HepG2 (cell line): ENCODE data around the gene SULT2A1. TPM values are rescaled to one million over a fixed set of nuclear protein-coding genes. Genes with fewer than 3 reads are reported as not detected.
A peak's percentile ranks its signal among the peaks of the same experiment; 100 is the strongest.

Source experiments
- ATAC-seq: fragments of 200-7000 bp; cut with Tn5 transposase; 3 replicates; pipeline ENCODE4 v1.9.1; 2020; ENCODE audit warnings: mild to moderate bottlenecking, moderate library complexity
- BruUV-seq: library from RNA; stranded (reverse); fragments of 400-500 nt; replicated peaks from 2 replicates; lab custom pipeline; 2021; lab: Mats Ljungman, UMichigan
- CTCF ChIA-PET: fragments of 300-600 bp; formaldehyde crosslinking; extraction: SDS; loops from one replicate; lab custom pipeline; 2021; ENCODE audit warnings: low total read pairs, inconsistent platforms, low intra/inter-chr PET ratio; lab: Yijun Ruan, JAX
- POLR2A ChIA-PET: fragments of 350-600 bp; sonication (Branson Sonifier 250); formaldehyde crosslinking; loops from one replicate; lab custom pipeline; 2020; ENCODE audit warnings: antibody characterized with exemption, inconsistent platforms; lab: Yijun Ruan, JAX
- DNase-seq: peaks from one replicate; pipeline ENCODE4 v3.0.0-alpha.2; 2015; ENCODE audit warnings: low spot score
- FAIRE-seq: peaks from 3 replicates; lab custom pipeline; 2011; peaks lifted over from hg19 to GRCh38; lab: Jason Lieb, UNC
- H2AFZ ChIP-seq: one replicate; pipeline ENCODE4 v1.6.1; 2011; ENCODE audit warnings: low read length, inconsistent platforms
- H3K27ac ChIP-seq: fragments of 300-600 bp; 3 replicates; pipeline ENCODE4 v1.8.0; 2011; ENCODE audit warnings: mixed run types, mild to moderate bottlenecking, mixed read lengths, low read length, inconsistent platforms; ENCODE audit not compliant: insufficient read depth; ENCODE audit errors: extremely low read length
- H3K27me3 ChIP-seq, 2 experiments: fragments of 200-600 bp in 1 of 2; 2 replicates in 1 of 2; 3 replicates in 1 of 2; pipeline versions ENCODE4 v1.6.0 to v1.8.0; 2011; ENCODE audit warnings: low read length in 2 of 2, mild to moderate bottlenecking in 2 of 2, moderate library complexity in 2 of 2, inconsistent platforms in 1 of 2; ENCODE audit not compliant: insufficient read depth in 2 of 2, control insufficient read depth in 1 of 2
- H3K36me3 ChIP-seq, 2 experiments: fragments of 200-600 bp in 1 of 2; replicated peaks in 1 of 2; 2 replicates in 1 of 2; 3 replicates in 1 of 2; pipeline versions ENCODE4 v1.5.1 to v1.8.0; 2011; ENCODE audit warnings: low read length in 2 of 2, inconsistent platforms in 1 of 2; ENCODE audit not compliant: insufficient read depth in 2 of 2, control insufficient read depth in 1 of 2
- H3K4me1 ChIP-seq: 2 replicates; pipeline ENCODE4 v1.5.1; 2012; ENCODE audit warnings: low read length, inconsistent platforms; ENCODE audit not compliant: insufficient read depth
- H3K4me2 ChIP-seq: 2 replicates; pipeline ENCODE4 v1.6.0; 2011; ENCODE audit warnings: low read depth, low read length, inconsistent platforms
- H3K4me3 ChIP-seq, 3 experiments: fragments of 200-600 bp in 1 of 3; sonication (generic), shearing (Covaris generic) in 1 of 3; replicated peaks in 1 of 3; 2 replicates each; pipeline ENCODE4 v1.5.1; 2011 to 2016; ENCODE audit warnings: low read length in 3 of 3, inconsistent platforms in 2 of 3, low read depth in 2 of 3, mild to moderate bottlenecking in 2 of 3, control low read depth in 1 of 3, mixed read lengths in 1 of 3; ENCODE audit not compliant: insufficient read depth in 1 of 3
- H3K79me2 ChIP-seq: one replicate; pipeline ENCODE4 v1.6.1; 2011; ENCODE audit warnings: low read length, inconsistent platforms; ENCODE audit not compliant: insufficient read depth
- H3K9ac ChIP-seq: 2 replicates; pipeline ENCODE4 v1.6.0; 2011; ENCODE audit warnings: mild to moderate bottlenecking, low read depth, low read length, inconsistent platforms; ENCODE audit not compliant: insufficient read depth
- H3K9me3 ChIP-seq: 2 replicates; pipeline ENCODE4 v1.5.1; 2012; ENCODE audit warnings: mild to moderate bottlenecking, low read length
- H4K20me1 ChIP-seq: 2 replicates; pipeline ENCODE4 v1.6.0; 2011; ENCODE audit warnings: inconsistent platforms, mild to moderate bottlenecking, low read length, moderate library complexity; ENCODE audit not compliant: insufficient read depth
- CBX1 ChIP-seq: IDR thresholded peaks from one replicate; pipeline ENCODE4 v1.6.1; 2016; ENCODE audit warnings: antibody characterized with exemption, low read depth
- CENPX ChIP-seq: sonication (generic); formaldehyde crosslinking; IDR thresholded peaks from 2 replicates; pipeline ENCODE4 v1.9.0; 2021; ENCODE audit warnings: mild to moderate bottlenecking, missing genetic modification reagents, moderate library complexity
- CHD2 ChIP-seq: IDR thresholded peaks from 2 replicates; pipeline ENCODE4 v1.6.1; 2011; ENCODE audit warnings: low read depth, low read length, improper control_type of control experiment
- IKZF1 ChIP-seq: fragments of 450-650 bp; IDR thresholded peaks from 2 replicates; pipeline ENCODE4 v1.7.1; 2016
- ZFP41 ChIP-seq: sonication (generic); formaldehyde crosslinking; IDR thresholded peaks from 2 replicates; pipeline ENCODE4 v1.4.0; 2020; ENCODE audit warnings: mild to moderate bottlenecking, missing genetic modification reagents, borderline replicate concordance
- ZMYM3 ChIP-seq: sonication (generic); formaldehyde crosslinking; IDR thresholded peaks from 2 replicates; pipeline ENCODE4 v1.5.1; 2020; ENCODE audit warnings: mild to moderate bottlenecking, missing genetic modification reagents
- ZNF460 ChIP-seq: sonication (generic); formaldehyde crosslinking; IDR thresholded peaks from 2 replicates; pipeline ENCODE4 v1.5.1; 2020; ENCODE audit warnings: missing genetic modification reagents, mild to moderate bottlenecking, borderline replicate concordance
- ZNF549 ChIP-seq: sonication (generic); formaldehyde crosslinking; IDR thresholded peaks from 2 replicates; pipeline ENCODE4 v1.5.0; 2020; ENCODE audit warnings: missing genetic modification reagents
- ZXDC ChIP-seq: sonication (generic); formaldehyde crosslinking; IDR thresholded peaks from 2 replicates; pipeline ENCODE4 v1.5.0; 2020; ENCODE audit warnings: mild to moderate bottlenecking, missing genetic modification reagents
- WGBS: methylation state at CpG from one replicate; pipeline ENCODE4 v1.1.6; 2017; ENCODE audit warnings: low lambda C conversion rate; 5-methylcytosine and 5-hydroxymethylcytosine counted together
- in situ Hi-C: cut with HindIII; loops from 2 replicates; pipeline ENCODE4 v1.10.0; 2017; ENCODE audit warnings: low pct_unique_long_range_greater_than_20kb; ENCODE audit not compliant: extremely low pct_ligation_motif_present
- intact Hi-C: fragments of 100-400 bp; cut with micrococcal nuclease; formaldehyde crosslinking; loops from one replicate; pipeline ENCODE4 v1.10.0; 2022; ENCODE audit not compliant: unreplicated experiment
- polyA plus RNA-seq, 8 experiments: library from polyadenylated mRNA; depleted of rRNA in 3 of 8; stranded (reverse) in 7 of 8; unstranded in 1 of 8; fragments of >200 nt; fragmentation: Illumina TruSeq in 4 of 8; extraction: Trizol in 4 of 8; gene quantifications; 2 replicates each; pipeline versions ENCODE4 v1.2.1 to v1.2.3, GENCODE V29; 2011 to 2016; ENCODE audit warnings: low read depth in 4 of 8, missing spikeins in 1 of 8, mixed read lengths in 1 of 8; ENCODE audit not compliant: insufficient read depth in 1 of 8
- total RNA-seq, 5 experiments: library from RNA; depleted of rRNA; stranded (reverse); fragments of >200 nt; fragmentation: Illumina TruSeq; extraction: Trizol; gene quantifications; 2 replicates each; pipeline ENCODE4 v1.2.3, GENCODE V29; 2016; ENCODE audit warnings: low read depth in 1 of 5
- TF ChIP-seq, protein P1 (sequence below): sonication (generic); formaldehyde crosslinking; IDR thresholded peaks from 2 replicates; pipeline ENCODE4 v1.4.0; 2020; ENCODE audit warnings: missing genetic modification reagents
- TF ChIP-seq, protein P2 (sequence below): sonication (generic); formaldehyde crosslinking; IDR thresholded peaks from 2 replicates; pipeline ENCODE4 v1.4.0; 2020; ENCODE audit warnings: mild to moderate bottlenecking, missing genetic modification reagents
- TF ChIP-seq, protein P3 (sequence below): sonication (generic); formaldehyde crosslinking; IDR thresholded peaks from 2 replicates; pipeline ENCODE4 v1.5.0; 2020; ENCODE audit warnings: mild to moderate bottlenecking, missing genetic modification reagents, moderate library complexity

Gene SULT2A1
- total and polyA plus RNA-seq, 2 of the 13 experiments (the other 11 are each of a cell fraction or from before 2014, with no cell fraction given): 137 to 193 TPM

DNA sequence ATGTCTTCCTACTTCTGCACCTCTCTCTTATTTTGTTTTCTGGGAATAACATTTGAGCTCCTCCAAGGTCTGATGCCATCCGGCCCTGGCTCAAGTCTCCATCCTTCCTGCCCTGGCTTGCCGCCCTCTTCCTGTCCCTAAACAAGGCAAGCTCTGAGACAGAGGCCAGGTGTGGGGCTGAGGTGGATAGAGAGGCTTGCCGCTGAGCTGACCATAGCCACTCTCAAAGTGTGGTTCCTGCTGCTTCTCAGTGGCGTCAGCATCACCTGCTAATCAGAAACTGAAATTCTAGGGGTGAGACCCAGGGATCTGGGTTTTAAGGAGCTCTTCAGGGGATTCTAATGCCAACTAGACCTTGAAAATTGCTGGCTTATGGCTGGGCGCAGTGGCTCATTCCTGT is 33.1 kb downstream of the SULT2A1 start (continued):
- TF ChIP-seq ZMYM3 (CRISPR knock-in tag): no peak
- TF ChIP-seq, protein P1, sequence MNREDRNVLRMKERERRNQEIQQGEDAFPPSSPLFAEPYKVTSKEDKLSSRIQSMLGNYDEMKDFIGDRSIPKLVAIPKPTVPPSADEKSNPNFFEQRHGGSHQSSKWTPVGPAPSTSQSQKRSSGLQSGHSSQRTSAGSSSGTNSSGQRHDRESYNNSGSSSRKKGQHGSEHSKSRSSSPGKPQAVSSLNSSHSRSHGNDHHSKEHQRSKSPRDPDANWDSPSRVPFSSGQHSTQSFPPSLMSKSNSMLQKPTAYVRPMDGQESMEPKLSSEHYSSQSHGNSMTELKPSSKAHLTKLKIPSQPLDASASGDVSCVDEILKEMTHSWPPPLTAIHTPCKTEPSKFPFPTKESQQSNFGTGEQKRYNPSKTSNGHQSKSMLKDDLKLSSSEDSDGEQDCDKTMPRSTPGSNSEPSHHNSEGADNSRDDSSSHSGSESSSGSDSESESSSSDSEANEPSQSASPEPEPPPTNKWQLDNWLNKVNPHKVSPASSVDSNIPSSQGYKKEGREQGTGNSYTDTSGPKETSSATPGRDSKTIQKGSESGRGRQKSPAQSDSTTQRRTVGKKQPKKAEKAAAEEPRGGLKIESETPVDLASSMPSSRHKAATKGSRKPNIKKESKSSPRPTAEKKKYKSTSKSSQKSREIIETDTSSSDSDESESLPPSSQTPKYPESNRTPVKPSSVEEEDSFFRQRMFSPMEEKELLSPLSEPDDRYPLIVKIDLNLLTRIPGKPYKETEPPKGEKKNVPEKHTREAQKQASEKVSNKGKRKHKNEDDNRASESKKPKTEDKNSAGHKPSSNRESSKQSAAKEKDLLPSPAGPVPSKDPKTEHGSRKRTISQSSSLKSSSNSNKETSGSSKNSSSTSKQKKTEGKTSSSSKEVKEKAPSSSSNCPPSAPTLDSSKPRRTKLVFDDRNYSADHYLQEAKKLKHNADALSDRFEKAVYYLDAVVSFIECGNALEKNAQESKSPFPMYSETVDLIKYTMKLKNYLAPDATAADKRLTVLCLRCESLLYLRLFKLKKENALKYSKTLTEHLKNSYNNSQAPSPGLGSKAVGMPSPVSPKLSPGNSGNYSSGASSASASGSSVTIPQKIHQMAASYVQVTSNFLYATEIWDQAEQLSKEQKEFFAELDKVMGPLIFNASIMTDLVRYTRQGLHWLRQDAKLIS (CRISPR knock-in tag): no peak
- TF ChIP-seq ZFP41 (CRISPR knock-in tag): no peak
- no peak for TF ChIP-seq CENPX (CRISPR knock-in tag)
- TF ChIP-seq, all 625 proteins: peak for 0

DNA sequence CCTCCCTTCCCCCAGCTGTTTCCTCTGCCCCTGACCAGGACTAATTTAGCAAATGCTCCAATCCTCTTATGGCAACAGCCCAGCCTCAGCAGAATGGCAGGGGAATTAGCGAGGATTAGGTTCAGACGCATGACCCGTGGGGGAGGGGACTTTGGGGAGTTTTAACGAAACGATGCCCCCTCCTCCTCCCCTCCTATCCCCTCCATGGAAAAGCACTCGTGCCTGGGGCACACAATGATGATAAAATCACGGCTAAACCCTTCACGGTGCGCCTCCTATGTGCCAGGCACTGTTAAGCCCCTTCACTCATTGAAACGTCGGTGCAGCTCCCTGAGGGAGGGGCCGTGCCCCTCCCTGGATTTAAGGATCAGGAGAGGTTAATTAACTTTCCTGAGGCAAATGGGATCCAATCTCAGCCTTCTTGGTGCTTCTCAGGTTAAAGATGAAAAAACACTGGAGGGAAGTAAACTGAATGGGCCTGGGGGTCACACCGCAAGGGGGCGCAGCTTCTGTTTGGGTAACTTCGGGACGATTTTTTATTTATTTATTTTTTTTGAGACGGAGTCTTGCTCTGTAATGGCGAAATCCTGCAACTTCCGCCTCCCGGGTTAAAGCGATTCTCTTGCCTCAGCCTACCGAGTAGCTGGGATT is 37.2 kb downstream of the SULT2A1 start:
- ChIA-PET POLR2A (no interaction called here), CTCF (interaction anchor here (0.9 to 2.1 kb wide), 2 partner anchors 13 to 14 kb away, joined by 4 to 7 read pairs; no protein-coding TSS in a partner anchor)
- no peaks in the 10 kb centered on the region for H3K4me1 ChIP-seq
- H3K27me3 ChIP-seq: peaks cover 1 to 2% of the 10 kb centered on the region in 2 experiments; a peak in 3 of 5 replicates
- no peaks in the 10 kb centered on the region for H4K20me1 ChIP-seq
- ATAC-seq (no peak), DNase-seq (peak; percentile 15), FAIRE-seq (no peak)
- H3K9me3 ChIP-seq: no peaks in the 10 kb centered on the region
- H3K36me3 ChIP-seq: no peaks in the 10 kb centered on the region
- H2AFZ ChIP-seq: no peak overlapping the region
- no peak overlapping the region for H3K9ac ChIP-seq
- intact Hi-C loops (loop anchor here (1.0 kb wide), 1 partner anchor 14 kb away; no protein-coding TSS in a partner anchor), in situ Hi-C loops (no loop called here)
- no peak overlapping the region for H3K27ac ChIP-seq
- no peak overlapping the region; the same call in 1 of the 2 replicates for H3K4me2 ChIP-seq
- no peak overlapping the region for H3K4me3 ChIP-seq
- no TSS peak for BruUV-seq
- H3K79me2 ChIP-seq: no peaks in the 10 kb centered on the region
- WGBS: 16% methylated on average over 22 of the region's 22 CpGs
- no peak for TF ChIP-seq CHD2
- TF ChIP-seq IKZF1: no peak
- TF ChIP-seq, protein P2, sequence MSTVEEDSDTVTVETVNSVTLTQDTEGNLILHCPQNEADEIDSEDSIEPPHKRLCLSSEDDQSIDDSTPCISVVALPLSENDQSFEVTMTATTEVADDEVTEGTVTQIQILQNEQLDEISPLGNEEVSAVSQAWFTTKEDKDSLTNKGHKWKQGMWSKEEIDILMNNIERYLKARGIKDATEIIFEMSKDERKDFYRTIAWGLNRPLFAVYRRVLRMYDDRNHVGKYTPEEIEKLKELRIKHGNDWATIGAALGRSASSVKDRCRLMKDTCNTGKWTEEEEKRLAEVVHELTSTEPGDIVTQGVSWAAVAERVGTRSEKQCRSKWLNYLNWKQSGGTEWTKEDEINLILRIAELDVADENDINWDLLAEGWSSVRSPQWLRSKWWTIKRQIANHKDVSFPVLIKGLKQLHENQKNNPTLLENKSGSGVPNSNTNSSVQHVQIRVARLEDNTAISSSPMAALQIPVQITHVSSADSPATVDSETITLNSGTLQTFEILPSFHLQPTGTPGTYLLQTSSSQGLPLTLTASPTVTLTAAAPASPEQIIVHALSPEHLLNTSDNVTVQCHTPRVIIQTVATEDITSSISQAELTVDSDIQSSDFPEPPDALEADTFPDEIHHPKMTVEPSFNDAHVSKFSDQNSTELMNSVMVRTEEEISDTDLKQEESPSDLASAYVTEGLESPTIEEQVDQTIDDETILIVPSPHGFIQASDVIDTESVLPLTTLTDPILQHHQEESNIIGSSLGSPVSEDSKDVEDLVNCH (CRISPR knock-in tag): no peak
- TF ChIP-seq ZXDC: no peak
- TF ChIP-seq ZNF460 (CRISPR knock-in tag): no peak
- no peak for TF ChIP-seq ZNF549 (CRISPR knock-in tag)
- TF ChIP-seq CBX1: no peak
- TF ChIP-seq, protein P3, sequence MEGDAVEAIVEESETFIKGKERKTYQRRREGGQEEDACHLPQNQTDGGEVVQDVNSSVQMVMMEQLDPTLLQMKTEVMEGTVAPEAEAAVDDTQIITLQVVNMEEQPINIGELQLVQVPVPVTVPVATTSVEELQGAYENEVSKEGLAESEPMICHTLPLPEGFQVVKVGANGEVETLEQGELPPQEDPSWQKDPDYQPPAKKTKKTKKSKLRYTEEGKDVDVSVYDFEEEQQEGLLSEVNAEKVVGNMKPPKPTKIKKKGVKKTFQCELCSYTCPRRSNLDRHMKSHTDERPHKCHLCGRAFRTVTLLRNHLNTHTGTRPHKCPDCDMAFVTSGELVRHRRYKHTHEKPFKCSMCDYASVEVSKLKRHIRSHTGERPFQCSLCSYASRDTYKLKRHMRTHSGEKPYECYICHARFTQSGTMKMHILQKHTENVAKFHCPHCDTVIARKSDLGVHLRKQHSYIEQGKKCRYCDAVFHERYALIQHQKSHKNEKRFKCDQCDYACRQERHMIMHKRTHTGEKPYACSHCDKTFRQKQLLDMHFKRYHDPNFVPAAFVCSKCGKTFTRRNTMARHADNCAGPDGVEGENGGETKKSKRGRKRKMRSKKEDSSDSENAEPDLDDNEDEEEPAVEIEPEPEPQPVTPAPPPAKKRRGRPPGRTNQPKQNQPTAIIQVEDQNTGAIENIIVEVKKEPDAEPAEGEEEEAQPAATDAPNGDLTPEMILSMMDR: peak; percentile 51
